ENCODE measurements around the gene MOB2. TPM values are rescaled to one million over a fixed set of nuclear protein-coding genes. Genes with fewer than 3 reads are reported as not detected.
"Not testable (repeated sequence)": the region's sequence is repeated elsewhere in the genome, so short reads cannot be mapped to it uniquely, and the experiment has no call there.

The MOB2 gene
- total RNA-seq, 2 experiments from 2014 or later, result 45.1 to 45.4 TPM

DNA sequence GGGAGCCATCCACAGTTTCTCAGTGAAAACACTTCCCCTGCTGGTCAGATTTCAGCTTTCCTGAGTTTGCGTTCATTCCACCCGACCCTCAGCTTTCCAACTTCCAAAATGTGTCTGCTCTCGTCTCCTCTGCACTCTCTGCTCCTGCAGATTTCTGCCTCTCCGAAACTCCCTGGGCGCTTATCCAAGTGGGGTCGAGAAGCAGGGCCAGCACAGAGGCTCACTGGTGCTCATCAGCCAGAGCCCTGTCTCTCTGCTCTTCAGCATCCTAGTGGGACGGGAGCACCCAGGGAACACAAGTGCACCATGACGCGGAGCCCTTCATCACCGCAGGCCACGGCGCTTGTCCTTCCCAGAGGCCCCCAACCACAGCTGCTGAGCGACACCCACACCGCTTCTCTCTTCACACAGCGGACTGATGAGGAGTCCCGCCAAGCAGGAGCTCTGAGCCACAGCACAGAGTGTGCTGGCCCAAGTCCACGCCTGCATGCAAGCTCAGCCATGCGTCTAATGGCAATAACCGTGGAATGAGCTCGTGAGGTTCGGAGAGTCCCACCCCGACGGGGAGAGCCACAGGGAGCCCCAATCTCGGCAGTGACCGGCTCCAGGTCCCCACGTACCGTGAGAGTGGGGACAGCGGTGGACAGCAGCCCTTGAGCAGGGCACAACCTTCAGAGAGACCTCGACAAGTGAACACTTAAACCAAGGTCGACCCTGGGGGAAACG, 27.9 kb upstream of the MOB2 start:
- H3K27ac Mint-ChIP-seq, result no peak overlapping the region
- H3K36me3 Mint-ChIP-seq (ENCODE audit: low read depth), result no peaks in the 10 kb centered on the region
- no peaks in the 10 kb centered on the region for H3K27me3 Mint-ChIP-seq
- ChIA-PET CTCF (interaction anchor here (1.3 to 1.5 kb wide), 3 partner anchors 81 to 312 kb away, joined by 3 to 5 read pairs (median 3); no protein-coding TSS in a partner anchor), POLR2A (no interaction called here)
- no peak overlapping the region for H3K4me3 Mint-ChIP-seq
- DNase-seq, result no peak
- H3K4me1 Mint-ChIP-seq, result peaks cover 19% of the 10 kb centered on the region
- H3K9me3 Mint-ChIP-seq, result no peaks in the 10 kb centered on the region

DNA sequence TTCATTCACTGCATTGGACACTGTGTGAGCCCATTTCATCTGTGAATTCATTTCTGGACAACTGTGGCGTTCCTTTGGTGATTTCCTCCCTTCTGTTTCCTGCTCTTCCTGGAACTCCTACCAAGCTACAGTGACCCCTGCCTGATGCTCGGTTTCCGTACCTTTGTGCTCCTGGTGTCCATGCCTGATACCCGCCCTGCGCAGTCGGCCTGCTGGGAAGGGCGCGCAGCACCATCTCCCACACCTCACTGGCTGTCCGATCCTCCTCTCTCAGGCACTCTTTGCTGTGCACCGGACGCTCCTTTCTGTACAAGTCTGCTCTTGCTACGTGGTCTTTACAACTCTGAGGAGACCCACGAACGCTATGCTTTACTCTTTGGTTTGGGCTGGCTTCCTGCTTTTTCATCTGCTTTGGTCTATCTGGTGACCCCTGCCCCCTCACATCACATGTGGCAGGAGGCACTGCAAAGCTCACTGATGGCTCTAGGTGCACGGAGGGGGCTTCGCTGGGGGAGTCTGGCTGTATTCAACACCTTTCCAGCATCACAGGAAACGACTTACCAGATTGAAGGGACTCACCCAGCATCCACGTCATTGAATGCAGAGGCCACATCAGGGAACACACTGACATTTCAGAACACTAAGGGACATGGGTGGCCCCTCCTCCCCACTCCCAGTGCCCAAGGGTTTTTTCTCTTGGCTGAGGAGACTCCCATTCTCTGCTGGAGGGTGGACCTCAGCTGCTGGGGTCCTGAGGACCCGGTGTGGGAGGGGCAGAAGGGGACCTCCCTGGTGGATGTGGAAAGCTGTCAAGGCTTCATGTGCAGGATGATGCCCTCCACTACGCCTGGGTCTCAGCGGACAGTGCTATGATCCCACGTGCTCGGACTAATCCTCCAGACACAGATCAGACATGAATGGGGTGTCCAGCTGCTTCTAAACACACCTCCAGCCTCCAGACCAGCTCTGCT, 27.0 kb upstream of the MOB2 start:
- CTCF ChIA-PET, result interaction anchor here (1.3 kb wide), 1 partner anchor 81 kb away, joined by 3 read pairs; no protein-coding TSS in a partner anchor
- no peaks in the 10 kb centered on the region for H3K9me3 Mint-ChIP-seq
- H3K27me3 Mint-ChIP-seq, result no peaks in the 10 kb centered on the region
- POLR2A ChIA-PET, result no interaction called here
- no peak overlapping the region for H3K27ac Mint-ChIP-seq
- H3K36me3 Mint-ChIP-seq (ENCODE audit: low read depth), result no peaks in the 10 kb centered on the region
- H3K4me3 Mint-ChIP-seq, result no peak overlapping the region
- H3K4me1 Mint-ChIP-seq, result peaks cover 19% of the 10 kb centered on the region
- no peak for DNase-seq

DNA sequence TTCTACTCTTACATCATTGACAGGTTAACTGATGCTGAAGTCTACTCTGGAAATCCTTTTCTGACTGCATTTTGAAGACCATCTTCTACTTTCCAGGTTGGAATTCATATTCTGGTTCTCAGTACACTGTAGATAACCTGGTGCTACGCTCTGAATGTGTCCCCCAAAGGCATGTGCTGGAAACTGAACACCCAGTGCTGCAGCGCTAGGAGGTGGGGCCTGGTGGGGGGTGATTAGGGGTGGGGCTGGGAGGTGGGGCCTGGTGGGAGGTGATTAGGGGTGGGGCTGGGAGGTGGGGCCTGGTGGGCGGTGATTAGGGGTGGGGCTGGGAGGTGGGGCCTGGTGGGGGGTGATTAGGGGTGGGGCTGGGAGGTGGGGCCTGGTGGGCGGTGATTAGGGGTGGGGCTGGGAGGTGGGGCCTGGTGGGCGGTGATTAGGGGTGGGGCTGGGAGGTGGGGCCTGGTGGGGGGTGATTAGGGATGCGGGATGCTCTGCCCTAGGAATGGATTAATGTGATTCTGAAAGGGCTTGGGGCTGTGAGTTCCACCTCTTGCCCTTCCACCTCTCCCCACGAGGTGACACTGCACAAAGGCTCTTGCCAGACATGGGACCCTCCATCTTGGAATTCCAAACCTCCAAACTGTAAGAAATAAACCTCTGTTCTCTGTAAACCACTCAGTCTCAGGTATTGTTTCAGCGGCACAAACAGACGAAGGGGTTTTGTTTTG, 26.1 kb upstream of the MOB2 start:
- peaks cover 19% of the 10 kb centered on the region for H3K4me1 Mint-ChIP-seq
- H3K27ac Mint-ChIP-seq; CTCF ChIA-PET; POLR2A ChIA-PET; DNase-seq; H3K36me3 Mint-ChIP-seq (ENCODE audit: low read depth); H3K4me3 Mint-ChIP-seq; H3K9me3 Mint-ChIP-seq; H3K27me3 Mint-ChIP-seq: not testable (repeated sequence)

DNA sequence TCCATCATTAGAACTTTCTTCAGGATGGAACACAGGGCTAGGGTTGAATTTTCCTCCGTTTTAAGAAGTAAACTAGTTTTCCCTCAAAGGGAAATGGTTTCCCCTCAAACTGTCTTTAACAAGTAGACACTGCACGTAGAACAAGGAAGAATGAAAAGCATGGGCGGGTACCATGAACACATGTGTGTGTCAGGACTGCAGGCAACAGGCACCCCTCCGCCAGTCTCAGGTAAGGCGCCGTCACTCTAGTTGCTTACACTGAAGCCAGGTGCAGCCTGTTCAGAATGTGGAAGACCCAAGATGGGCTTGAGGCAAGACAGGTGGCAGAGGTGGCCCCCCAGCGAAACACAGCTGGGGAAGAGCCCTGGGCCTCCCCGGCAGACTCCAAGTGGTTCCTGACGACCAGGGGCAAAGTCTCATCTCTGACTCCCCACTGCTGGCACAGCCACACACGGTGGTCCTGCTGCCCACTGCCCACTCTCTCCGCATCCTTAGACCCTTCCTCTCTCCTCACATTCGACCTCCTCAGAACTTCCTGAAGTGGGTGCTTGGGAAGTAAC, 25.4 kb upstream of the MOB2 start:
- POLR2A ChIA-PET, result no interaction called here

DNA sequence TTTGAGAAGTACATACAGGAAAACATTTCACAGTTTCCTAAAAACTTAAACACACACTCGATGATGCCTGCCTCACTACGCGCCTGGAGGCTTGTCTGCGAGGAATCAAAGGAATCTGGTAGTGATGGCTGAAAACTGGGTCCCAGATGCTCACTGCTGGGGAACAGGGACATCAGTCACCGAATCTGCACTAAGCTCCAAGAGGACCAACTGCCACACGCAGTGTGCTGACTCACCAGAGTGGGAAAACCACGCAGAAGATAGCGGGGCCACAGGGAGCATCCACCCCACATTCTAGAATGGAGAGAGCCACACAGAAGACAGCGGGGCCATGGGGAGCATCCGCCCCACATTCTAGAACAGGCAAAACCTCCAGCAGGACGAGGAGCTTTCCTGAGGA, 24.3 kb upstream of the MOB2 start:
- DNase-seq, result no peak
- Mint-ChIP-seq H3K4me1 (peaks cover 12% of the 10 kb centered on the region), H3K27me3 (no peaks in the 10 kb centered on the region), H3K27ac (no peak overlapping the region), H3K36me3 (ENCODE audit: low read depth) (no peaks in the 10 kb centered on the region), H3K4me3 (no peak overlapping the region), H3K9me3 (no peaks in the 10 kb centered on the region)
- CTCF ChIA-PET, result interaction anchor here (0.8 kb wide), 1 partner anchor 13 kb away, joined by 3 read pairs; no protein-coding TSS in a partner anchor
- POLR2A ChIA-PET, result no interaction called here

More for the DNA sequence above, 25.4 kb upstream of the MOB2 start:
- CTCF ChIA-PET, result no interaction called here
- H3K36me3 Mint-ChIP-seq (ENCODE audit: low read depth), result no peaks in the 10 kb centered on the region
- no peak for DNase-seq
- no peaks in the 10 kb centered on the region for H3K9me3 Mint-ChIP-seq
- H3K4me1 Mint-ChIP-seq, result peaks cover 13% of the 10 kb centered on the region
- H3K4me3 Mint-ChIP-seq, result no peak overlapping the region
- H3K27me3 Mint-ChIP-seq, result no peaks in the 10 kb centered on the region
- no peak overlapping the region for H3K27ac Mint-ChIP-seq

DNA sequence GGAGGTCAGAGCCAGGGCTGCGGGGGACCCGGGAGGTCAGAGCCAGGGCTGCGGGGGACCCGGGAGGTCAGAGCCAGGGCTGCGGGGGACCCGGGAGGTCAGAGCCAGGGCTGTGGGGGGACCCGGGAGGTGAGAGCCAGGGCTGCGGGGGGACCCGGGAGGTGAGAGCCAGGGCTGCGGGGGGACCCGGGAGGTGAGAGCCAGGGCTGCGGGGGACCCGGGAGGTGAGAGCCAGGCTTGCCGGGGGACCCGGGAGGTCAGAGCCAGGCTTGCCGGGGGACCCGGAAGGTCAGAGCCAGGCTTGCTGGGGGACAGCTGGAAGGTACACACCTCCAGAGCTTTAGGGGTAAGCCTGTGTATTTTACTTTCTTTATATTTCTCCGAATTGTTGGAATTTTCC, 23.8 kb upstream of the MOB2 start:
- H3K9me3 Mint-ChIP-seq; POLR2A ChIA-PET; H3K27ac Mint-ChIP-seq; H3K36me3 Mint-ChIP-seq (ENCODE audit: low read depth); H3K27me3 Mint-ChIP-seq; DNase-seq; CTCF ChIA-PET; H3K4me3 Mint-ChIP-seq: not testable (repeated sequence)
- peaks cover 12% of the 10 kb centered on the region for H3K4me1 Mint-ChIP-seq

DNA sequence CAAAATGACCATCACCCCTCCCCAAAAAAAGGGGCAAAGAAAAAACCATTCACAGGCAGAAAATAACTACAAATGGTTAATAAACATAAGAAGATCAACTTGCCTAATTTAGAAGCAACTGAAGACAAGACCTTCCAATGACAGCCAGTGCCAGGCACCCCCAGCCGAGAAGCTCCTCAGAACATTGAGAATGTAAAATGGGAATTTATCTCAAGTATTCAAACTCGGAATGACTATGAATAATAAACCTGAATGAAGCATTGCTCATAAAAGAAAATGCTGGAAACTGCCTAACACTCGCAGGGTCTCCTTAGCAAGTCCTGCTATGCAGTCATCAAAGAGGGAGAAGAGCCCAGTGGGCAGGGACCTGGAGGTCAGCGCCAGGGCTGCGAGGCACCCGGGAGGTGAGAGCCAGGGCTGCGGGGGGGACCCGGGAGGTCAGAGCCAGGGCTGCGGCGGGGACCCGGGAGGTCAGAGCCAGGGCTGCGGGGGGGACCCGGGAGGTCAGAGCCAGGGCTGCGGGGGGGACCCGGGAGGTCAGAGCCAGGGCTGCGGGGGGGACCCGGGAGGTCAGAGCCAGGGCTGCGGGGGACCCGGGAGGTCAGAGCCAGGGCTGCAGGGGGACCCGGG, 23.2 kb upstream of the MOB2 start:
- Mint-ChIP-seq H3K4me3 (no peak overlapping the region), H3K27ac (no peak overlapping the region), H3K27me3 (no peaks in the 10 kb centered on the region), H3K4me1 (peaks cover 12% of the 10 kb centered on the region), H3K9me3 (no peaks in the 10 kb centered on the region), H3K36me3 (ENCODE audit: low read depth) (no peaks in the 10 kb centered on the region)
- ChIA-PET CTCF (interaction anchor here (1.0 kb wide), 1 partner anchor 65 kb away, joined by 3 read pairs; no protein-coding TSS in a partner anchor), POLR2A (no interaction called here)
- no peak for DNase-seq

DNA sequence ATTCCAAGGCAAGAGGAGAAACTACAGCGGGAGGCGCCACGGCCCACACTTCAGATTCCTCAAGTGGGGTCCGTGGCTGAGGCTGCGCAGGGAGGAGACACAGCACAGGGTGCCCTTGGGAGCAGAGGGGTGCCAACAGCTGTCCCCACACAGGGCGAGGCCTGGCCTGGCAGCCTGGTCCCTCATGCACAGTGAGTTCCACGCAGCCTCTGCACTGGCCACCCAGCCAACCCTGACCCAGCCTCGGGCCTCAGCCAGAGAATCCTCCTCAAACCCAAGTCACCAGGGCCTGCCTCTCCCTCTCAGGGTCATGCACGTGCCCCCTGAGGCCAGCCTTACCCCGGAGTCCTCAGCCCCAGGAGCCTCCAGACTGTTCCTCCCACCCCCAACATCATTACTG, 22.4 kb upstream of the MOB2 start:
- H3K9me3 Mint-ChIP-seq, result no peaks in the 10 kb centered on the region
- H3K27me3 Mint-ChIP-seq, result no peaks in the 10 kb centered on the region
- H3K36me3 Mint-ChIP-seq (ENCODE audit: low read depth), result no peaks in the 10 kb centered on the region
- CTCF ChIA-PET, result interaction anchor here (1.0 kb wide), 1 partner anchor 66 kb away, joined by 3 read pairs; no protein-coding TSS in a partner anchor
- POLR2A ChIA-PET, result no interaction called here
- DNase-seq, result no peak
- no peak overlapping the region for H3K27ac Mint-ChIP-seq
- H3K4me1 Mint-ChIP-seq, result peaks cover 10% of the 10 kb centered on the region
- H3K4me3 Mint-ChIP-seq, result no peak overlapping the region

DNA sequence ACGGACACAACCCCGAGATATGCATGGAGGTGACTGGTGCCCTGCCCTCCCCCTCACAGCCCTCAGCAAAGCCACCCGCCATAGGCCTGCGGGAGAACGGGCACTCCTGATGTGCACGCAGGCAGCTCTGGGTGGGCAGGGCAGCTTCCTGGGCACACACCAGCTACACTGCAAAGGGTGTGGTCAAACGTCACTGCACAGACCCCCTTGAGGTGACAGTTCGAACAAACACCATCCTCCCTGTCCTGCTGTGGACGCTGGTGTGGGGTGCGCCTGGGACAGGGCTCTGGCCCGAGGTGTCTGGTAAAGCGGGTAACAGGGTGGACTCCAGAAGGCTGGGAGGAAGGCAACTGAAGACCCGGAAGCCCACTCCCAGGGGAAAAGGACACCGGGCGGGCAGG, 21.9 kb upstream of the MOB2 start:
- ChIA-PET CTCF (no interaction called here), POLR2A (no interaction called here)
- Mint-ChIP-seq H3K4me3 (no peak overlapping the region), H3K27me3 (no peaks in the 10 kb centered on the region), H3K4me1 (peaks cover 8% of the 10 kb centered on the region), H3K9me3 (no peaks in the 10 kb centered on the region), H3K27ac (no peak overlapping the region), H3K36me3 (ENCODE audit: low read depth) (no peaks in the 10 kb centered on the region)
- no peak for DNase-seq

DNA sequence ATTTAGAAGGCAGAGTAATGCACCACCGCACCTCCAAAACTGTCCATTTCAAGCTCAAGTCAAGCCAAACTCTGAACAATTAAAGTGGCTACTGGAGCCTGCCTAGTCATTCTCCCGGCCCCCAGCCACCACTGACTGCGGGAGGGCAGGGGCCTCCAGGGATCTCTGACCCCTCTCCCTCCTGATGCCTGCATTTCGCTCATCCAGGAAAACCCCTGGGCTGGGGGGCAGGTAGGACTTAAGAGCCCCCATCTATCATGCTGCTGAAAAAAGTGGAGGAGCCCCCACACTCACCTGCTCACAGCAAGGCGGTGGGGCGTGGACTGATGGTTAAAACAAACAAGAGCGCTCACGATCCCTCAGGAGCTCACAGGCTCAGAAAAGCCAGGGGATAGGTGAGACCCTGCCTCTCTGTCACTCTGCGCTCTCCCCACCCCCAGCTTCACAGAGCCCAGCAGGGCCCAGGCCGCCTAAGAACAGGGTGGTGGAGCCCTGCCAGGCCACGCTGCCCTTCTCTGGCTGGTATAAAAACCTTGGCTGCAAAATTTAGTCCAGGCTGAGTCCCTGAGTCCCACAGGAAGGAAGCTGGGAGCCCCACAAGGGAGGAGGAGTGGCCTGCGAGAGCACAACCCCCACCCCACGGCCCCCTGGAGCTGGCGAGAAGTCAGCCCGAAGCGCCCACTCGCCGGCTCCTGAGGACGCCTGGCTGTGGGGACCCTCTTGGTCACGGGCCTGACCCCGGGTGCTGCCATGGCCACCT, 21.0 kb upstream of the MOB2 start:
- Mint-ChIP-seq H3K27ac (no peak overlapping the region), H3K36me3 (ENCODE audit: low read depth) (no peaks in the 10 kb centered on the region), H3K27me3 (no peaks in the 10 kb centered on the region), H3K9me3 (no peaks in the 10 kb centered on the region), H3K4me1 (peaks cover 4% of the 10 kb centered on the region), H3K4me3 (no peak overlapping the region)
- ChIA-PET POLR2A (interaction anchor here (0.7 kb wide), 1 partner anchor 287 kb away, joined by 3 read pairs; no protein-coding TSS in a partner anchor), CTCF (no interaction called here)
- DNase-seq, result no peak

DNA sequence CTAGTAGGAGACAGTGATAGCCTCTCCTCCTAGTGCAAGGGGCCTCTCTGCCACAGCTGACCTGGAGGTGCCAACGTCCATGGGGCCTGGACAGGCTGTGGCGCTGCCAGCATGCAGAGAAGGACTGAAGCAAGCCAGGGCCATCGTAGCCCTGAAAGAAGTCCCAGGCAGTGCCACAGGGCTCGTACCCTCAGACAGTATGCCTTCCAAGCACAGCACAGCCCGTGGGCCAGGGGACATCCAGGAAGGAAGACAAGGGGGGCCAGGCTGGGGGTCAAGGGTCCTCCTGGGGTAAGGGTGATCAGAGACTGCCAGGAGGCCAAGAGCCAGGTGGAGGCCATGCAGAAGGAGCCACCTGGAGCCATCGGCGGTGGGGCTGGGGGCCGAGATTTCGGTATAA, 20.4 kb upstream of the MOB2 start:
- Mint-ChIP-seq H3K27ac (no peak overlapping the region), H3K4me3 (no peak overlapping the region), H3K36me3 (ENCODE audit: low read depth) (no peaks in the 10 kb centered on the region), H3K4me1 (peaks cover 2% of the 10 kb centered on the region), H3K9me3 (no peaks in the 10 kb centered on the region), H3K27me3 (no peaks in the 10 kb centered on the region)
- ChIA-PET CTCF (interaction anchor here (1.4 kb wide), 1 partner anchor 9 kb away, joined by 3 read pairs; no protein-coding TSS in a partner anchor), POLR2A (no interaction called here)
- no peak for DNase-seq

DNA sequence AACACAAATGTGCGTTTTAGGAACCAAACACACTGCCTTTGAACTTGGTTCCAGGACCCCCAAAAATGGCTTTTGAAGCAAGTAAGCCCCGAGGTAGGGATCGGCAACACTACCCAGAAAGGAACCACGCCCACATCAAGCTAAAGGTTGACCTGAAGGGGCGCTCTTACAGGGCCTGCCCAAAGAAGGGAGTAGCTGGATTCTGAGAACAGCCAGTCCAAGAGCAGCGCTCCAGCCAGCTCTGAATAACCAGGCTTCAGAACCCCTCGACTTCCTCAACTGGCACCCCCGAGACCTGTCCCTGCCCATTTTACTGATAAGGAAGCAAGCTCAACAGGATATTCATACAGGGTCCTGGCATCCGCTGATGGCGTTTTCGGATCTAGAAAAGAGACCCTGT, 18.9 kb upstream of the MOB2 start:
- no peaks in the 10 kb centered on the region for H3K27me3 Mint-ChIP-seq
- ChIA-PET POLR2A (no interaction called here), CTCF (interaction anchor here (1.4 kb wide), 1 partner anchor 11 kb away, joined by 3 read pairs; no protein-coding TSS in a partner anchor)
- H3K4me1 Mint-ChIP-seq, result peaks cover 2% of the 10 kb centered on the region
- H3K36me3 Mint-ChIP-seq (ENCODE audit: low read depth), result peaks cover 5% of the 10 kb centered on the region
- no peak overlapping the region for H3K27ac Mint-ChIP-seq
- H3K4me3 Mint-ChIP-seq, result no peak overlapping the region
- DNase-seq, result no peak
- H3K9me3 Mint-ChIP-seq, result no peaks in the 10 kb centered on the region

Measured in activated CD4-positive, alpha-beta T cell treated with anti-CD3 and anti-CD28 coated beads, Interleukin-2, amount 10 ng/mL, durations not matched to agents 7 days and 5 days (primary cell).